ENCODE data around the gene WDR74.

Gene WDR74

GRCh38 chr11:62881579-62882430 is 42.4 kb upstream of the WDR74 start:
- Histone ChIP-seq H3K36me3 (ENCODE audit: insufficient read depth, insufficient read length, low read length) (peaks cover 87% of the 10 kb centered on the region), H3K4me1 (ENCODE audit: insufficient read depth, insufficient read length) (peaks cover 19% of the 10 kb centered on the region), H3K9me3 (ENCODE audit: insufficient read depth, low read length) (no peaks in the 10 kb centered on the region), H3K4me3 (ENCODE audit: insufficient read length, low read depth) (peak overlapping the region; percentile 99), H3K9ac (ENCODE audit: insufficient read length, low read depth) (peak overlapping the region; percentile 100), H3K27me3 (ENCODE audit: insufficient read depth, insufficient read length) (no peaks in the 10 kb centered on the region)
- DNase-seq (ENCODE audit: low read depth, low spot score): peak; percentile 91
- TF ChIP-seq YY1 (IDR thresholded peaks at IDR 0.05; ENCODE audit: insufficient read depth, insufficient read length) (no peak), ZNF274 (IDR thresholded peaks at IDR 0.05; ENCODE audit: low read depth, low read length) (no peak), SUZ12 (IDR thresholded peaks at IDR 0.05; ENCODE audit: extremely low read depth, insufficient read depth, insufficient read length) (no peak)

DNA sequence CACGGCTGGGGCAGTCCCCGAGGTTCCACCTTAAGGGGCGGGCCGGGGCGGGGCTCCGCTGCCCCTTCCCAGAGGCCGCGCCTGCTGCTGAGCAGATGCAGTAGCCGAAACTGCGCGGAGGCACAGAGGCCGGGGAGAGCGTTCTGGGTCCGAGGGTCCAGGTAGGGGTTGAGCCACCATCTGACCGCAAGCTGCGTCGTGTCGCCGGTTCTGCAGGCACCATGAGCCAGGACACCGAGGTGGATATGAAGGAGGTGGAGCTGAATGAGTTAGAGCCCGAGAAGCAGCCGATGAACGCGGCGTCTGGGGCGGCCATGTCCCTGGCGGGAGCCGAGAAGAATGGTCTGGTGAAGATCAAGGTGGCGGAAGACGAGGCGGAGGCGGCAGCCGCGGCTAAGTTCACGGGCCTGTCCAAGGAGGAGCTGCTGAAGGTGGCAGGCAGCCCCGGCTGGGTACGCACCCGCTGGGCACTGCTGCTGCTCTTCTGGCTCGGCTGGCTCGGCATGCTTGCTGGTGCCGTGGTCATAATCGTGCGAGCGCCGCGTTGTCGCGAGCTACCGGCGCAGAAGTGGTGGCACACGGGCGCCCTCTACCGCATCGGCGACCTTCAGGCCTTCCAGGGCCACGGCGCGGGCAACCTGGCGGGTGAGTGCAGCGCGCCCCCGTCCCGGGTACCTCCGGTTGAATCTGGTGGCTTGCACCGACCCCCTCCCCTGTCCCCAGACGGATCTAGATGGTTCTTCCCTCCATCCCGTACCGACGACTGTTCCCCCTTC is 41.6 kb upstream of the WDR74 start, which contains the start of gene SLC3A2:
TSS of gene SLC3A2 (plus strand) at position 94 of the 776 bp plus-strand sequence. CDS start at position 222, 128 bp downstream.
- H3K36me3 ChIP-seq (ENCODE audit: insufficient read depth, insufficient read length, low read length): peaks cover 87% of the 10 kb centered on the region
- H3K9me3 ChIP-seq (ENCODE audit: insufficient read depth, low read length): no peaks in the 10 kb centered on the region
- TF ChIP-seq YY1 (IDR thresholded peaks at IDR 0.05; ENCODE audit: insufficient read depth, insufficient read length) (no peak), SUZ12 (IDR thresholded peaks at IDR 0.05; ENCODE audit: extremely low read depth, insufficient read depth, insufficient read length) (no peak), ZNF274 (IDR thresholded peaks at IDR 0.05; ENCODE audit: low read depth, low read length) (no peak)
- no peaks in the 10 kb centered on the region for H3K27me3 ChIP-seq (ENCODE audit: insufficient read depth, insufficient read length)
- peak within 1 kb of the TSS; percentile 99 for H3K4me3 ChIP-seq (ENCODE audit: insufficient read length, low read depth)
- peak within 1 kb of the TSS; percentile 100 for H3K9ac ChIP-seq (ENCODE audit: insufficient read length, low read depth)
- peak; percentile 71 for DNase-seq (ENCODE audit: low read depth, low spot score)
- peaks cover 19% of the 10 kb centered on the region for H3K4me1 ChIP-seq (ENCODE audit: insufficient read depth, insufficient read length)

DNA sequence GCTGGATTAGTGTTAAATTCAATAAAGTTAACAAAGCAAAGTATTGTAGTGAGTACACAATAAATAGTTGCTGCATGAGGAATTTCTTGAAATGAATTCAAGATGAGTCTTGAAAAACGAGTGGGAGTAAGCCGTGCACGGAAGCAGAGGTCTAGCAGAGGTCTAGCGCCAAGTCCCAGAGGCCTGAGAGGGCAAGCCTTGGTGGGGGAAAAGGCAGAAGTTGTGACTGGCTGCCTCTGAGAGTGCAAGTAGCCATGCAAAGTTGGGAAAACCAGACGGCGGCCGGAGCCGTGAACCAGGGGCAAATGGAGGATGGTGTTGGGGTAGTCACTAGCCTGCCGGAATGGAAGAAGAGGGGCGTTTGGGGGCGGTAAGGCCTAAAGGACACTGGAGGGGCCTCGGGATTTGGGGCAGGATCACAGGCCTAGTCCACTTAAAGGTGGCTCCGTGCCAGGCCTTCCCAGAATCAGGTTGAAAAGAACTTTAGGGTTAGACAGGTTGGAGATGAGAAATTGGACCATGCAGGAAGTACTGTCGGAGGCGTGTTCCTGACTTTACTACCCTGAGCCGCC is 40.9 kb upstream of the WDR74 start:
- Histone ChIP-seq H3K9ac (ENCODE audit: insufficient read length, low read depth) (peak overlapping the region; percentile 100), H3K4me3 (ENCODE audit: insufficient read length, low read depth) (peak overlapping the region; percentile 99), H3K27me3 (ENCODE audit: insufficient read depth, insufficient read length) (no peaks in the 10 kb centered on the region), H3K9me3 (ENCODE audit: insufficient read depth, low read length) (no peaks in the 10 kb centered on the region), H3K36me3 (ENCODE audit: insufficient read depth, insufficient read length, low read length) (peaks cover 85% of the 10 kb centered on the region), H3K4me1 (ENCODE audit: insufficient read depth, insufficient read length) (peaks cover 14% of the 10 kb centered on the region)
- no peak for DNase-seq (ENCODE audit: low read depth, low spot score)
- TF ChIP-seq ZNF274 (IDR thresholded peaks at IDR 0.05; ENCODE audit: low read depth, low read length): no peak
- TF ChIP-seq YY1 (IDR thresholded peaks at IDR 0.05; ENCODE audit: insufficient read depth, insufficient read length): no peak
- no peak for TF ChIP-seq SUZ12 (IDR thresholded peaks at IDR 0.05; ENCODE audit: extremely low read depth, insufficient read depth, insufficient read length)

- no peak for DNase-seq (ENCODE audit: low read depth, low spot score)
- H3K9me3 ChIP-seq (ENCODE audit: insufficient read depth, low read length): no peaks in the 10 kb centered on the region
- H3K4me3 ChIP-seq (ENCODE audit: insufficient read length, low read depth): no peak overlapping the region
- no peaks in the 10 kb centered on the region for H3K27me3 ChIP-seq (ENCODE audit: insufficient read depth, insufficient read length)
- peaks cover 10% of the 10 kb centered on the region for H3K4me1 ChIP-seq (ENCODE audit: insufficient read depth, insufficient read length)
- peak overlapping the region; percentile 39 for H3K9ac ChIP-seq (ENCODE audit: insufficient read length, low read depth)
- peaks cover 85% of the 10 kb centered on the region for H3K36me3 ChIP-seq (ENCODE audit: insufficient read depth, insufficient read length, low read length)
- TF ChIP-seq YY1 (IDR thresholded peaks at IDR 0.05; ENCODE audit: insufficient read depth, insufficient read length) (no peak), ZNF274 (IDR thresholded peaks at IDR 0.05; ENCODE audit: low read depth, low read length) (no peak)
Observed at GRCh38 chr11:62879235-62879978, 40.0 kb upstream of the WDR74 start.

GRCh38 chr11:62876712-62877111 is 37.3 kb upstream of the WDR74 start:
- H3K9me3 ChIP-seq (ENCODE audit: insufficient read depth, low read length): no peaks in the 10 kb centered on the region
- no peak for DNase-seq (ENCODE audit: low read depth, low spot score)
- no peaks in the 10 kb centered on the region for H3K27me3 ChIP-seq (ENCODE audit: insufficient read depth, insufficient read length)
- H3K36me3 ChIP-seq (ENCODE audit: insufficient read depth, insufficient read length, low read length): peaks cover 83% of the 10 kb centered on the region
- H3K4me1 ChIP-seq (ENCODE audit: insufficient read depth, insufficient read length): peaks cover 7% of the 10 kb centered on the region
- H3K4me3 ChIP-seq (ENCODE audit: insufficient read length, low read depth): no peak overlapping the region
- H3K9ac ChIP-seq (ENCODE audit: insufficient read length, low read depth): no peak overlapping the region
- TF ChIP-seq YY1 (IDR thresholded peaks at IDR 0.05; ENCODE audit: insufficient read depth, insufficient read length): no peak

GRCh38 chr11:62875698-62876478 is 36.5 kb upstream of the WDR74 start:
- DNase-seq (ENCODE audit: low read depth, low spot score): no peak
- H3K4me3 ChIP-seq (ENCODE audit: insufficient read length, low read depth): no peak overlapping the region
- peaks cover 86% of the 10 kb centered on the region for H3K36me3 ChIP-seq (ENCODE audit: insufficient read depth, insufficient read length, low read length)
- no peaks in the 10 kb centered on the region for H3K9me3 ChIP-seq (ENCODE audit: insufficient read depth, low read length)
- TF ChIP-seq ZNF274 (IDR thresholded peaks at IDR 0.05; ENCODE audit: low read depth, low read length) (no peak), YY1 (IDR thresholded peaks at IDR 0.05; ENCODE audit: insufficient read depth, insufficient read length) (no peak), SUZ12 (IDR thresholded peaks at IDR 0.05; ENCODE audit: extremely low read depth, insufficient read depth, insufficient read length) (no peak)
- no peak overlapping the region for H3K9ac ChIP-seq (ENCODE audit: insufficient read length, low read depth)
- no peaks in the 10 kb centered on the region for H3K27me3 ChIP-seq (ENCODE audit: insufficient read depth, insufficient read length)
- peaks cover 7% of the 10 kb centered on the region for H3K4me1 ChIP-seq (ENCODE audit: insufficient read depth, insufficient read length)
